Thyroid gland (tissue), 4 donors: ENCODE results near the gene CDC20B.

Experiments
- CTCF ChIP-seq, 6 experiments: fragments of 200-600 bp in 3 of 6; fragments of 450-650 bp in 3 of 6; sonication (generic) in 3 of 6; IDR thresholded peaks; one replicate each; pipeline ENCODE4 v1.5.1; 2016 to 2019; ENCODE audit warnings: antibody characterized with exemption in 6 of 6, mild to moderate bottlenecking in 2 of 6, inconsistent platforms in 1 of 6, moderate library complexity in 1 of 6
- POLR2A ChIP-seq, 2 donors: fragments of 450-650 bp; IDR thresholded peaks; one replicate each; pipeline ENCODE4 v1.6.1; 2017; ENCODE audit warnings: antibody characterized with exemption in 2 of 2, mild to moderate bottlenecking in 2 of 2, moderate library complexity in 1 of 2

DNA sequence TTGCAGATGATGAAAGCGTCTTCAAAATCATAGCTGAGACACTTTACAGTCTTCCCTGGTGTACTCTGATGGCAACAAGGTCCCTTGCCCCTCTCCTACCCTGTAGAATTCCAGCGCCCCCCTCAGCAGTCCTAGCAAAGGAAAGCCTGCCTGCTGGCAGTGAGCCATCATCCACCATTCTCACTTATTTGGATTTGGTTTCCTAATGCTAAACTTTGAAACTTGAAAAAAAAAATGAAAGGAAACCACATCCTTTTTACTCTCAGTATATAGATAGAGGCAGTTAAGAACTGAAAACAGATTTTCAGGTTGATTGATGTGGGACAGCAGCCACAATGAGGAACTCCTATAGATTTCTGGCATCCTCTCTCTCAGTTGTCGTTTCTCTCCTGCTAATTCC, 70.6 kb downstream of the CDC20B start, which contains the start of gene GZMA:
- no peak for TF ChIP-seq POLR2A (IDR thresholded peaks at IDR 0.05)
- TF ChIP-seq CTCF (IDR thresholded peaks at IDR 0.05), result no peak
